Measurements from ENCODE around the gene DOC2B. TPM values are rescaled to one million over a fixed set of nuclear protein-coding genes. Genes with fewer than 3 reads are reported as not detected.

Gene DOC2B
- polyA plus RNA-seq, 1 experiment = not detected

DNA sequence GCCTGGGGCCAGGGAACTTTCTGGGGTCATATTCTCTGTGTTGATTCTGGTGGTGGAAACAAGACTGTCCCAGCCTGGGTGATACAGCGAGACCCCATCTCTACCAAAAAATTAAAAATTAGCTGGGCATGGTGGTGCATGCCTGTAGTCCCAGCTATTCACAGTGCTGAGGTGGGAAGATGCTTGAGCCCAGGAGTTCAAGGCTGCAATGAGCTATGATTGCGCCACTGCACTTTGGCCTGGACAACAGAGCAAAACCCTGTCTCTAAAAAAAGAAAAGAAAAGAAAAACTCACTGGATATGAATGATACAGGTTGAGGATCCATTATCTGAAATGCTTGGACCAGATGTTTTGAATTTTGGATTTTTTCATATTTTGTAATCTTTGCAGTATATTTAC is 30.4 kb downstream of the DOC2B start:
- ChIA-PET POLR2A (no interaction called here), CTCF (interaction anchor here (1.9 kb wide), 1 partner anchor 236 kb away, joined by 4 read pairs; no protein-coding TSS in a partner anchor)
- Histone ChIP-seq H3K27me3 (ENCODE audit: control insufficient read depth, insufficient read depth, low read length) (0 out of 2 replicates have a peak, but pooled peaks cover 2% of the 10 kb centered on the region), H3K36me3 (ENCODE audit: control insufficient read depth, insufficient read depth, low read length) (no peaks in the 10 kb centered on the region), H3K4me3 (ENCODE audit: low read depth, low read length) (no peak overlapping the region)
- TF ChIP-seq, protein P1, sequence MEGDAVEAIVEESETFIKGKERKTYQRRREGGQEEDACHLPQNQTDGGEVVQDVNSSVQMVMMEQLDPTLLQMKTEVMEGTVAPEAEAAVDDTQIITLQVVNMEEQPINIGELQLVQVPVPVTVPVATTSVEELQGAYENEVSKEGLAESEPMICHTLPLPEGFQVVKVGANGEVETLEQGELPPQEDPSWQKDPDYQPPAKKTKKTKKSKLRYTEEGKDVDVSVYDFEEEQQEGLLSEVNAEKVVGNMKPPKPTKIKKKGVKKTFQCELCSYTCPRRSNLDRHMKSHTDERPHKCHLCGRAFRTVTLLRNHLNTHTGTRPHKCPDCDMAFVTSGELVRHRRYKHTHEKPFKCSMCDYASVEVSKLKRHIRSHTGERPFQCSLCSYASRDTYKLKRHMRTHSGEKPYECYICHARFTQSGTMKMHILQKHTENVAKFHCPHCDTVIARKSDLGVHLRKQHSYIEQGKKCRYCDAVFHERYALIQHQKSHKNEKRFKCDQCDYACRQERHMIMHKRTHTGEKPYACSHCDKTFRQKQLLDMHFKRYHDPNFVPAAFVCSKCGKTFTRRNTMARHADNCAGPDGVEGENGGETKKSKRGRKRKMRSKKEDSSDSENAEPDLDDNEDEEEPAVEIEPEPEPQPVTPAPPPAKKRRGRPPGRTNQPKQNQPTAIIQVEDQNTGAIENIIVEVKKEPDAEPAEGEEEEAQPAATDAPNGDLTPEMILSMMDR (IDR thresholded peaks at IDR 0.05; ENCODE audit: insufficient read depth, low read depth, low read length) = no peak
- no peak for DNase-seq (ENCODE audit: low read depth)

DNA sequence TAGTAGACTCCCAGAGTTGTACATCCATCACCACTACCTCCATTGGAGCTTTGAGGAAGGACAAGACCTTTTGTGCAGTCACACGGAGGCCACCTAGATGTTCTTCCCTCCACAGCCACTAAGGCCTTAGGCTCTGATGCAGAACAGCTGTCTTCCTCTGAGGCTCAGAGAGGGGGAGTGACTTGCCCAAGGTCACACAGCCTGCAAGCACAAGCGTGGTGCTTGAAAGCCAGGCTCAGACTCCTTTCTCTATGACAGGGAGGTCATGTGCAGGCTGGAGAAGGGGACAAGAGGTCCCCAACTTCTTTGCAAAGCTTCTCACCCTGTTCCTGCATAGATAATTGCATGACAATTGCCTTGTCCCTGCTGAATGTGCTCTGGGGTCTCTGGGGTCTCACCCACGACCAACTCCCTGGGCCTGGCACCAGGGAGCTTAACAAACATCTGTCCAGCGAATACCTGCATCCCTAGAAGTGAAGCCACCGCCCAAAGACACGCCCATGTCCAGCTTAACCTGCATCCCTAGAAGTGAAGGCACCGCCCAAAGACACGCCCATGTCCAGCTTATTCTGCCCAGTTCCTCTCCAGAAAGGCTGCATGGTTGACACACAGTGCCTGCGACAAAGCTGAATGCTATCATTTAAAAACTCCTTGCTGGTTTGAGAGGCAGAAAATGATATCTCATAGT is 31.4 kb downstream of the DOC2B start:
- POLR2A ChIA-PET = interaction anchor here (0.6 kb wide), 1 partner anchor 64 kb away, joined by 4 read pairs; no protein-coding TSS in a partner anchor
- Histone ChIP-seq H3K4me3 (ENCODE audit: low read depth, low read length) (no peak overlapping the region), H3K27me3 (ENCODE audit: control insufficient read depth, insufficient read depth, low read length) (0 out of 2 replicates have a peak, but pooled peaks cover 2% of the 10 kb centered on the region), H3K36me3 (ENCODE audit: control insufficient read depth, insufficient read depth, low read length) (no peaks in the 10 kb centered on the region)
- TF ChIP-seq, protein P1 (IDR thresholded peaks at IDR 0.05; ENCODE audit: insufficient read depth, low read depth, low read length) = no peak
- CTCF ChIA-PET = interaction anchor here (0.9 to 1.9 kb wide), 4 partner anchors 25 to 551 kb away, joined by 3 to 4 read pairs (median 4); no protein-coding TSS in a partner anchor
- DNase-seq (ENCODE audit: low read depth) = no peak

DNA sequence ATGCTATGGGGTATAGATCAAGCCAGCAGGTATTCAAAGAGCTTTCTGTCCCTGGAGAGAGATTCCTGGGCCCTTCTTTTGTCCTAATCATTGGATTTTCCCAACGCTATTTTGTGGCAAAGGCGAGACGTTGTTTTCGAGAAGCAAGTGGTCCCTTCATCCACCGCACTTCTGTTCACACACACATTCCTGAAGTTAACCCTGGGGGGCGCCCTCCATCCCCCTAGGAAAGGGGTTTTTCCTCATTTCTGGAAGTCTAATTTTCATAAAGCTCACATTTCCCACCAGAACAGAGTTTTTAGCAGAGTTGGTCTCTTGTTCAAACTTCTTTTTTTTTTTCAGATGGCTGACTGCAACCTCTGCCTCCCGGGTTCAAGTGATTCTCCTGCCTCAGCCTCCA is 32.2 kb downstream of the DOC2B start:
- no peak for DNase-seq (ENCODE audit: low read depth)
- no peak overlapping the region for H3K4me3 ChIP-seq (ENCODE audit: low read depth, low read length)
- ChIA-PET POLR2A (no interaction called here), CTCF (interaction anchor here (0.6 to 1.9 kb wide), 6 partner anchors 13 to 552 kb away, joined by 3 to 4 read pairs (median 4); no protein-coding TSS in a partner anchor)
- 0 out of 2 replicates have a peak, but pooled peaks cover 2% of the 10 kb centered on the region for H3K27me3 ChIP-seq (ENCODE audit: control insufficient read depth, insufficient read depth, low read length)
- TF ChIP-seq, protein P1 (IDR thresholded peaks at IDR 0.05; ENCODE audit: insufficient read depth, low read depth, low read length) = no peak
- no peaks in the 10 kb centered on the region for H3K36me3 ChIP-seq (ENCODE audit: control insufficient read depth, insufficient read depth, low read length)

DNA sequence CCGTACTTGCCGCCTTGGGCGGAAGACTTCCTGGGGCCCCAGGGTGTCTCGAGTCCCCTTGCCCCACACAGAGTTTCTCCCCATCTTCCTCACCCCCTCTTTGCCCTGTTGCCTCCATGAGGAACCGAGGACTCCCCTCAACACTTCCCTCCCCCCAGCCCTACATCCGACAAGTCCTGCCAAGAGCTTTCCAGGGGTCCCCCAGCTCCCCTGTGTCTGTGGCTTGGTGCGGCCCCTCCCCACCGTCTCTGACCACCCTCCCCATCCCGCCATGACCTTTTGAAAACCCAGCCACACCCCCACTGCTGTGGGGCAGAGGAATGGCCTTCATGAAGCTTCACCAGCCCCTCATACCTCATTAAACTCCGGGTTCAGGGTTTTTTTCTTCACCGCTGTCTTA is 32.7 kb downstream of the DOC2B start:
- 0 out of 2 replicates have a peak, but pooled peaks cover 2% of the 10 kb centered on the region for H3K27me3 ChIP-seq (ENCODE audit: control insufficient read depth, insufficient read depth, low read length)
- no peak for DNase-seq (ENCODE audit: low read depth)
- POLR2A ChIA-PET = no interaction called here
- no peak overlapping the region for H3K4me3 ChIP-seq (ENCODE audit: low read depth, low read length)
- no peaks in the 10 kb centered on the region for H3K36me3 ChIP-seq (ENCODE audit: control insufficient read depth, insufficient read depth, low read length)
- TF ChIP-seq, protein P1 (IDR thresholded peaks at IDR 0.05; ENCODE audit: insufficient read depth, low read depth, low read length) = no peak
- CTCF ChIA-PET = interaction anchor here (0.6 to 1.2 kb wide), 2 partner anchors 13 to 248 kb away, joined by 4 read pairs; no protein-coding TSS in a partner anchor
